ENCODE data around the gene SMARCA1. TPM values are rescaled to one million over a fixed set of nuclear protein-coding genes. Genes with fewer than 3 reads are reported as not detected.
"Not testable (repeated sequence)": the region's sequence is repeated elsewhere in the genome, so short reads cannot be mapped to it uniquely, and the experiment has no call there.

The SMARCA1 gene
- total and polyA plus RNA-seq, 8 donors, result 7.9 to 89.8 (median 29.4) TPM

GRCh38 chrX:129557844-129558480, 34.7 kb upstream of the SMARCA1 start:
- DNase-seq, result no peak
- TF ChIP-seq EP300 (IDR thresholded peaks at IDR 0.05), result no peak
- TF ChIP-seq POLR2AphosphoS5 (IDR thresholded peaks at IDR 0.05), result no peak
- TF ChIP-seq POLR2A (IDR thresholded peaks at IDR 0.05), result no peak
- no peak for TF ChIP-seq CTCF (IDR thresholded peaks at IDR 0.05)
- no peaks in the 10 kb centered on the region for H3K4me1 ChIP-seq
- H3K27me3 ChIP-seq, result no peaks in the 10 kb centered on the region
- H3K36me3 ChIP-seq, result peaks cover 11 to 63% (median 59%) of the 10 kb centered on the region in 4 donors
- no peaks in the 10 kb centered on the region for H3K9me3 ChIP-seq
- intact Hi-C loops (cut with DNase I; ENCODE audit: low total_unique reads), result no loop called here
- H3K27ac ChIP-seq, result no peak overlapping the region
- no peak overlapping the region for H3K4me3 ChIP-seq
- WGBS, 5 donors, result 27 to 95% (median 80%) methylated on average over 1 of the region's 1 CpG

GRCh38 chrX:129556806-129557315, 33.6 kb upstream of the SMARCA1 start:
- Histone ChIP-seq H3K27me3 (peaks cover 0 to 3% (median 0%) of the 10 kb centered on the region in 3 donors), H3K36me3 (peaks cover 11 to 52% (median 48%) of the 10 kb centered on the region in 4 donors), H3K9me3 (no peaks in the 10 kb centered on the region), H3K27ac (no peak overlapping the region), H3K4me3 (no peak overlapping the region), H3K4me1 (no peaks in the 10 kb centered on the region)
- WGBS, 5 donors, result 77 to 94% (median 89%) methylated on average over 5 of the region's 5 CpGs
- TF ChIP-seq CTCF (IDR thresholded peaks at IDR 0.05), result no peak
- no peak for TF ChIP-seq POLR2A (IDR thresholded peaks at IDR 0.05)
- no peak for TF ChIP-seq POLR2AphosphoS5 (IDR thresholded peaks at IDR 0.05)
- TF ChIP-seq EP300 (IDR thresholded peaks at IDR 0.05), result no peak
- no peak for DNase-seq
- intact Hi-C loops (cut with DNase I; ENCODE audit: low total_unique reads), result no loop called here

- H3K36me3 ChIP-seq, result peaks cover 5 to 33% (median 28%) of the 10 kb centered on the region in 4 donors
- H3K4me3 ChIP-seq; H3K27ac ChIP-seq; H3K4me1 ChIP-seq; intact Hi-C loops (cut with DNase I; ENCODE audit: low total_unique reads); H3K9me3 ChIP-seq; H3K27me3 ChIP-seq; DNase-seq: not testable (repeated sequence)
- WGBS, 5 donors, result 92 to 97% (median 96%) methylated on average over 8 of the region's 8 CpGs
Observed at GRCh38 chrX:129554816-129555215, 31.5 kb upstream of the SMARCA1 start.

GRCh38 chrX:129553619-129554288, 30.5 kb upstream of the SMARCA1 start:
- H3K27me3 ChIP-seq, result peaks cover 0 to 3% (median 0%) of the 10 kb centered on the region in 3 donors
- intact Hi-C loops (cut with DNase I; ENCODE audit: low total_unique reads), result no loop called here
- DNase-seq, result no peak
- TF ChIP-seq EP300 (IDR thresholded peaks at IDR 0.05) (no peak), CTCF (IDR thresholded peaks at IDR 0.05) (no peak), POLR2A (IDR thresholded peaks at IDR 0.05) (no peak), POLR2AphosphoS5 (IDR thresholded peaks at IDR 0.05) (no peak)
- no peak overlapping the region for H3K4me3 ChIP-seq
- H3K27ac ChIP-seq, result no peak overlapping the region
- 54 to 83% (median 75%) methylated on average over 3 of the region's 3 CpGs for WGBS, 5 donors
- no peaks in the 10 kb centered on the region for H3K9me3 ChIP-seq
- H3K4me1 ChIP-seq, result no peaks in the 10 kb centered on the region
- H3K36me3 ChIP-seq, result peaks cover 1 to 23% (median 17%) of the 10 kb centered on the region in 4 donors

All from stomach (tissue), 9 donors.